Thyroid gland (tissue), 4 donors: ENCODE measurements around the gene ZNF736.

Source experiments
- POLR2A ChIP-seq, 2 donors: fragments of 450-650 bp; IDR thresholded peaks; one replicate each; pipeline ENCODE4 v1.6.1; 2017; ENCODE audit warnings: antibody characterized with exemption in 2 of 2, mild to moderate bottlenecking in 2 of 2, moderate library complexity in 1 of 2
- TF ChIP-seq, protein P1 (sequence below), 6 experiments: fragments of 200-600 bp in 3 of 6; fragments of 450-650 bp in 3 of 6; sonication (generic) in 3 of 6; IDR thresholded peaks; one replicate each; pipeline ENCODE4 v1.5.1; 2016 to 2019; ENCODE audit warnings: antibody characterized with exemption in 6 of 6, mild to moderate bottlenecking in 2 of 6, inconsistent platforms in 1 of 6, moderate library complexity in 1 of 6

DNA sequence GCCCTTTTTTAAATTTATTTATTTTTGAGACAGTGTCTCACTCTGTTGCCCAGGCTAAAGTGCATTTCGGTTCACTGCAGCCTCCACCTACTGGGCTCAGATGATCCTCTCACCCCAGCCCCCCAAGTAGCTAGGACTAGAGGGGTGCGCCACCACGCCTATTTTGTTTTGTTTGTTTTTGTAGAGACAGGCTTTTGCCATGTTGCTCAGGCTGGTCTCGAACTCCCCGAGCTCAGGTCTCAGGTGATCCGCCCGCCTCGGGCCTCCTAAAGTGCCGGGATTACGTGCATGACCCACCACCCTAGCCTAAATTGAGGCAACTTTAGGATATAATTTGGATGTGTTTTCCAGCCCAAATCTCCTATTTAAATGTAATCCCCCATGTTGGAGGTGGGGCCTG, 805 bp downstream of the ZNF736 start:
- TF ChIP-seq, protein P1, sequence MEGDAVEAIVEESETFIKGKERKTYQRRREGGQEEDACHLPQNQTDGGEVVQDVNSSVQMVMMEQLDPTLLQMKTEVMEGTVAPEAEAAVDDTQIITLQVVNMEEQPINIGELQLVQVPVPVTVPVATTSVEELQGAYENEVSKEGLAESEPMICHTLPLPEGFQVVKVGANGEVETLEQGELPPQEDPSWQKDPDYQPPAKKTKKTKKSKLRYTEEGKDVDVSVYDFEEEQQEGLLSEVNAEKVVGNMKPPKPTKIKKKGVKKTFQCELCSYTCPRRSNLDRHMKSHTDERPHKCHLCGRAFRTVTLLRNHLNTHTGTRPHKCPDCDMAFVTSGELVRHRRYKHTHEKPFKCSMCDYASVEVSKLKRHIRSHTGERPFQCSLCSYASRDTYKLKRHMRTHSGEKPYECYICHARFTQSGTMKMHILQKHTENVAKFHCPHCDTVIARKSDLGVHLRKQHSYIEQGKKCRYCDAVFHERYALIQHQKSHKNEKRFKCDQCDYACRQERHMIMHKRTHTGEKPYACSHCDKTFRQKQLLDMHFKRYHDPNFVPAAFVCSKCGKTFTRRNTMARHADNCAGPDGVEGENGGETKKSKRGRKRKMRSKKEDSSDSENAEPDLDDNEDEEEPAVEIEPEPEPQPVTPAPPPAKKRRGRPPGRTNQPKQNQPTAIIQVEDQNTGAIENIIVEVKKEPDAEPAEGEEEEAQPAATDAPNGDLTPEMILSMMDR (IDR thresholded peaks at IDR 0.05) = no peak
- TF ChIP-seq POLR2A (IDR thresholded peaks at IDR 0.05) = no peak
